ENCODE results near the gene MISP3.

- no peak for TF ChIP-seq CTCF (IDR thresholded peaks at IDR 0.05; ENCODE audit: low read length)
- TF ChIP-seq EZH2 (IDR thresholded peaks at IDR 0.05; ENCODE audit: borderline replicate concordance, low read length): no peak
Measured at GRCh38 chr19:14085309-14085995, 12.9 kb downstream of the MISP3 start, which contains the start of gene C19orf67.

Measured in OCI-LY1 (cell line).